Fibroblast of upper back skin (primary cell): ENCODE measurements around the gene HIP1.
"Not testable (repeated sequence)": the region's sequence is repeated elsewhere in the genome, so short reads cannot be mapped to it uniquely, and the experiment has no call there.

Experiments
- DNase-seq: peaks from one replicate; pipeline ENCODE4 v3.0.0-alpha.2; 2013

Gene HIP1

DNA sequence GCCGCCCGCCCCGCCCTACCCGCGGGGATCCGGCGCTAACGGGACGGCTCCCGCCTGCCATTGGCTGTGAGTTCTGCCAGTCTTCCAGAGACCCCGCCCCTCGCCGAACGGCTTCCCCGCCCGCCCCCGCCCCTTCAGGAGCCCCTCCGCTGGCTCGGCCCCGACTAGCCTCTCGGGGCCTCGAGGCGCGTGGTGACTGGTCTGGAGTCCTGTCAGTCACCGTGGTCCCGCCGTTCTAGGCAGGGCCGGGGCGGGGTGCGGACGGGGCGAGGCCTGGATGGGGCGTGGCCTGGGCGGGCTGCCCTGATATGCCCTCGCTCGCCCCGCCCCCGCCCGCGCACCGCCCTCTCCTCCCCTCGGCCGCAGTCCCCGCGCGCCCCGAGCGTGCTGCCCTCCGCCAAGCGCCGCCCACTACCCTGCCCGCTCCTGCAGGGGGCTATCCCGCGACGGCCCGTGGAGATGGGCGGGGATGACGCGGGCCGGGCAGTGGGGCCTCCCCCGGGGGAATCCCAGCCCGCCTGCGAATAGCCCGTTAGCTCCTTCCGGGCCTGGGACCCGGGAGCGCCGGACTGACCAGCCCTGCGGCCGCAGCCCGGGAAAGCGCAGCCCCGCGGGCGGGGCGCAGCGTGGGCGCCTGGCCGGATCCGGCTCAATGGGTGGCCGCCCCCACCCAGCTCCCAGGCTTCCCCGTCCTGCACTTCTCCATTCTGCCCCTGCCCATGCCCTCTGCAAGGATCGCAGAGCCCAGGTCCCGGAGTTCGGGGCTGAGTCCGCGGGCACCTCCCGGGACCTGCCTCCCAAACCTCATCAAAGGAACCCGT lies 444 bp upstream of the HIP1 start:
- DNase-seq, result peak; percentile 99

DNA sequence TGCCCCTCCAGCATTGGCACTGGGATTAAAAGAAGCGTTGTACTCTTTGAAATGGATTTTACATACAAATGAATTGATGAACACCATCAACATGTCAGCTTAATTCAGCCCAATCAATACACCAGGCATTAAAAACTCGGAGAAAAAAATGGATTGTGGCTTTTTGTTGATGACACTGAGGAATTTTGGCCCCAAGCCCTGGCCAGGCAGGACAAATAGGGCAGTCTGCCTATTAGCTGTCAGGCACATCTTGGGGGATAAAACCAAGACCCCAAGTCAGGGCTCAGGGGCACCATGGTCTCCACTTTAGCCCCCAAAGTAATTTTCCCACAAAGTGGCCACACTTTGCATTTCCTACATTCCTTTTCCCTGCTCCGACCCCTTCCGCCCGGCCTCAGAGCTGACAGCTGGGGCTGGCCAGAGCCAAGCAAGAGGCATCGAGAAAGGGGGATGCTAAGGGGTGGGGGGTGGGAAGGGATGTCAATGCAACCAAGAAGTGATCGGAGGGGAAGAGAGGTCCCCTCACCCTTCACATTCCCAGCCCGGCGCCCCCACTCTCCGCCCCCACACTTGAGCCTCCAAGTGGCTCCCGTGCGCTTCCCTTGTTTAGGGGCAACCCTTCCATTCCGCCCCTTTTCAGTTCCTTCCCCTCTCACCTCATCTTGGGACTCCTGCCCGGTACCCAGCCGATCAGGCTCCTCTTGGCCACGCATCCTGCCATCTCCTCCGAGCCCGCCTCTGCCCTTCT lies 711 bp downstream of the HIP1 start:
- no peak for DNase-seq

- no peak for DNase-seq
These were observed 3.0 kb downstream of the HIP1 start for GRCh38 chr7:75735581-75736350.

DNA sequence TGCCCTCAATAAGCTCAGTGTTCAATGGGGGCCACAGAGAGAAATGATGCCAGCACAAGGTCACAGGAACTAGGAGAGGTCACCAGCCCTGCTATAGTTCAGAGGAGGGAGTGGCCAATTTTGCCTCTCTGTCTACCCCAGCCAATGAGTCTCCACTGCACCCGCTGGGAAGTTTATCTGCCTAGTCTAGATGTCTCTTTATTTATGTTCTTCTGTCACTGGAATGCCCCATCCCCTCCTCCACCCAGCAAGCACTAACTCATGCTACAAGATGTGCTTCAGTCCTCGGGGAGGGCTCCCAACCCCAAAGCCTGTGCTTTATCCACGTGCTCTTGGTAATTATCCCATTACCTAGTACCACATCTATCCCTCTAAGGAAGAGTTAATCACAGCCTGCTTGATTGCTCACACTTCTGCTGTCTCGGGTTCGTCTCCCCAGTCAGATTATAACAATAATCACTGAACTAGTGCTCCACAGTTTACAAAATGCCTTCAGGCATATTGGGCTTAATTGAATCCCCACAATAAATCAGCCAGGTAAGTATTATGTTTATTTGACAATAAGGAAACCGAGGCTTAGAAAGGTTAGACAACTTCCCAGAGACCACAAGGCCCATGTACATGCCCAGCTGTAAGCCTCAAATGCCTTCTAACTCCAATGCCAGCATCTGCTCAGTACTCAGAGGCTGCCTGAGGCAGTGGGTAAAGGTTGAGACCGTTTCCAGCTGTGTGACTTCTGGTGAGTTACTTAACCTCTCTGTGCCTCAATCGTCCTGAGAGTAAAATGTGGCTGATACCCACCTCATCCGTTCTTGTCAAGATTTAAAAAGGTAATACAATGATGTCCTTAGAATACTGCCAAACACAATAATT lies 3.9 kb downstream of the HIP1 start:
- DNase-seq, result peak; percentile 66

DNA sequence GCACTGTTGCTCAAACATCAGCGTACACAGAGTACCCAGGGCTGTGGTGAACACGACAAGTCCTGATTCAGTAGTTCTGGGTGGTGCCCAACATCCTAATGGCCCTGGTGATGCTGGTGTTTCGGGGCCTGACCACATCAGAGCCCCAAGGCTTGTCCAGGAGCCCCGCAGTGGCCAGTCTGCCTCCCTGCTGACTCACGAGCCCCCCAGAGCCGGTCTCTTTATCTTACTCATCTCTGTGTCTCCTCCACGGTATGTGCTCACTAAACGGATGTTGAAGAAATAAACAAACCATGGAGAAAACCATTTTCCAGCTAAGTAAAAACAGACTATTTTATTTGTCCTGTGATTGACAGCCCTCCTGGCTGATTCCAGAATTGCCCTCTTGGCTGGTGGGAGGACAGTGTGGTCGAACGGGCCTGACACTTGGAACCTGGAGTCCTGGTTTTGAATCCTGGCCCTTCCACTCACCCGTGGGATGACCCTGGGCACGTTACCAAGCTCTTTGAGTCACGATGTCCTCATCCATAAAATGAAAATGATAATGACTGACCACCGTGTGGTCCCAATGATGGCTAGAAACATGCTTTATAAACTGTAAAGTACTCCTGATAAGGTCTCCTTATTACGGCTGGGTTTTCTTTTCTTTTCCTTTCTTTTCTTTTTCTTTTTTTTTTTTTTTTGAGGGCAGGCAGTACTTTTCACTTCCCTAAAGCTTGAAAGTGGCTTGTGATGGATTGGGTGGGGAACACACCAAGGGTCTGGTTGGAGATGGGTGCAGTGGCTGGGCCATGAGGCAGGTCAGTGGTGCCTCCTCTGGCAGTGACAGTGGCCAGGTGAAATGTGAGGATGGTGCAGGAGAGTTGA lies 5.7 kb downstream of the HIP1 start:
- peak; percentile 88 for DNase-seq

- DNase-seq, result no peak
These were observed 6.7 kb downstream of the HIP1 start for GRCh38 chr7:75732016-75732521.

GRCh38 chr7:75729851-75730274 lies 8.9 kb downstream of the HIP1 start:
- no peak for DNase-seq

DNA sequence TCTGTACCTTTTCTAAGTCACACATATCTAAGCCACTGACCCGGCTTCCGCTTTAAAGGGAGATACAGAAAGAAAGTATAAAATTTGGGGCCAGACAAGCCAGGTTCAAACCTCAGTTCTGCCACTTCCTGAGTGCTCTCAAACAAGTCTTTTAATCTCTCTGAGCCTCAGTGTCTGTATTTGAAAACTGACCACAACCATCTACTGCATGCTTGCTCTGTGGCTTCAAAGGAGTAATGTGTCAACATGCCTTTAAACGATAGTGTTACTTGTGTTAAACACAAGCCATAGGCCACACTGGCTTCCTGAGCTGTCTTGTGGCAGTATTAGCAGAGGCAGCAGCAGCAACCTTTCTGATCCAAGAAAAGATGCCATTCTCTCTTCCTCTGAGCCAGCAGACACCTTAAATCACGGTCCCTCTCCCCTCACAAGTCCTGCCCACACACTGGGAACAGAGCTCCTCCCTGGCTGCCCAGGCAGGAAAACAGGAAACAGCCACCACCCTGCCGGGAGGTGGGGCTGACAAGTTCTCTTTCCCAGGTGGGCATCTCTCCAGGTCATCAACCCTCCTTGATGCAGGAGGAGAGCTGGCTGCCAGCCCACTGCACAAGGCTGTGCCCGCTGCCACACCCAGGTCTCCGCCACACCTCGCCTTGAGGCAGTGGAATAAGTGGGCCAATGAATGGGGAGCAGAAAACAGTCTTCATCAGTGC lies 10.7 kb downstream of the HIP1 start:
- peak; percentile 55 for DNase-seq

- DNase-seq, result not testable (repeated sequence)
These were observed 11.4 kb downstream of the HIP1 start for GRCh38 chr7:75727351-75727750.

DNA sequence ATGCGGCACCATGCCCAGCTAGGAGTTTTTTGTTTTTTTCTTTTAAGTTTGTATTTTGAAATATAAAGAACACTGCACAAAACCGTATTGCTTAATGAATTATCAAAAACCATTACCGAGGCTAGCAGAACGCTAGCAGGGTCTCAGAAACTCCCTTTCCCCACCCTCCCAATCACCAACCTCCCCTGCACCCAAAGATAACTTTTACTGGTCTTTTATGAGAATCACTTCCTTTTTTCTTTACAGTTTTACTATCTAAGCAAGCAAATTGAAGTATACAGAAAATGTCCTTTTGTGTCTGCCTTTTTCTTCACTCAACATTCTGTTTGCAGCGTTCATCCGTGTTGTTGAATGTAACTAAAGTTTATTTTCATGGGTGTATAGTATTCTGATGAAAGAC lies 13.4 kb downstream of the HIP1 start:
- DNase-seq, result no peak

DNA sequence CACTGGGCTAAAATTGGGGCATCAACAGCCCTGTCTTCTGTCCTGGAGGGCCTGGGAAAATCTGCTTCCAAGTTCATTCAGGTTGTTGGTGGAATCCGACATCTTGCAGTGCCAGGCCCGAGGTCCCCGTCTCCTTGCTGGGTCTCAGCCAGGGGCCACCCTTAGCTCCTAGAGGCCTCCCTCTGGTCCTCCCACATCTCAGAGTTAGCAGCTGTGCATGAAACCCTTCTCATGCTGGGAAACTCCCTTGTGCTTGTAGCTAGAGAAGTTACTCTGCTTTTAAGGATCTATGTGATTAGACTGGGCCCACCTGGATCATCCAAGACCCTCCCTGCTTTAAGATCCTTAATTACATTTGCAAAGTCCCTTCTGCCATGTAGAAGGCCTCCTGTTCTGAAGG lies 15.3 kb downstream of the HIP1 start:
- no peak for DNase-seq

DNA sequence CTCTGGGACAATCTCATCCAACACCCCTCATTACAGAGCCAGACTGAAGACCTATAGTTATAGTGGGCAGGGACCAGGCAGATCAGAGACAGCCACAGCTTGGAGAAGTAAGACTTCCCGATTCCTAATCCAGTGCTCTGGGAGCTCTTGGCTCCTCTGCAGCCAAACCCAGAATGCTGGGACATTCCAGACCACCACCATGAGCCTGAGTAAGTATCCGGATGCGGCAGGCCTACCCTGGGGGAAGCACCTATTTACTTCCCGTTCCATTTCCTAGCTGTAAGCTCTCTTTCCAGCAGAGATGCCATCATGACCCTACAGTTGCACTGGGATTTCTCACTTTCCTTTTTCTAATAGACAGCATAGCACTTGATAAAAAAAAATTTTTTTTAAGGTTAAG lies 16.4 kb downstream of the HIP1 start:
- no peak for DNase-seq

DNA sequence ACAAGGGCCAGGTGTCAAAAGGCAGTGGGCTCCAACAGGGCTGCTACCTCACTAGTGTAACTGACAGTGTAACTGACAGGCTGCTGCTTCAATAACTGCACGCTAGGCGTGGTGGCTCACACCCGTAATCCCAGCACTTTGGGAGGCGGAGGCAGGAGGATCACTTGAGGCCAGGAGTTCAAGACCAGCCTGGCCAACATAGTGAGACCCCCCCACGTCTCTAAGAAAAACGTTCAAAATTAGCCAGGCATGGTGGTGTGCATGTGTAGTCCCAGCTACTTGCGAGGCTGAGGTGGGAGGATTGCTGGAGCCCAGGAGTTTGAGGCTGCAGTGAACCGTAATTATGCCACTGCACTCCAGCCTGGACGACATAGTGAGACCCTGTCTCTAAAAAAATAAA lies 16.8 kb downstream of the HIP1 start:
- DNase-seq, result not testable (repeated sequence)

DNA sequence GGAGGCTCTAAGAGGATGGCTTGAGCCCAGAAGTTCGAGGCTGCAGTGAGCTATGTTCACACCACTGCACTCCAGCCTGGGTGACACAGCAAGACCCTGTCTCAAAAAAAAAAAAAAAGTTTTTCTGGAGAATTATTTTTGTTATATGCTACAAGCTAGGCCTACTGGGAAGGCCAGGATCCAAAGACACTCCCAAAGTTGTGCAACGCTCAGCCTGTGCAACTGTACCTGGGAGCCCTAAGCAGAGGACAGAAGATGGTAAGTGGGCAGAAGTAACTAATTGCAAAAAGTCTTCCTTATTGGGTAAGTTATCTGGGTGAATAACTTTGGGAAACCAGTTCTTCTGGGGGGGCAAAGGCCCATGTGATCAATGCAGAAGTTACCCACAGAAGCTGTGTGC lies 17.3 kb downstream of the HIP1 start:
- no peak for DNase-seq

GRCh38 chr7:75719626-75720025 lies 19.1 kb downstream of the HIP1 start:
- no peak for DNase-seq

DNA sequence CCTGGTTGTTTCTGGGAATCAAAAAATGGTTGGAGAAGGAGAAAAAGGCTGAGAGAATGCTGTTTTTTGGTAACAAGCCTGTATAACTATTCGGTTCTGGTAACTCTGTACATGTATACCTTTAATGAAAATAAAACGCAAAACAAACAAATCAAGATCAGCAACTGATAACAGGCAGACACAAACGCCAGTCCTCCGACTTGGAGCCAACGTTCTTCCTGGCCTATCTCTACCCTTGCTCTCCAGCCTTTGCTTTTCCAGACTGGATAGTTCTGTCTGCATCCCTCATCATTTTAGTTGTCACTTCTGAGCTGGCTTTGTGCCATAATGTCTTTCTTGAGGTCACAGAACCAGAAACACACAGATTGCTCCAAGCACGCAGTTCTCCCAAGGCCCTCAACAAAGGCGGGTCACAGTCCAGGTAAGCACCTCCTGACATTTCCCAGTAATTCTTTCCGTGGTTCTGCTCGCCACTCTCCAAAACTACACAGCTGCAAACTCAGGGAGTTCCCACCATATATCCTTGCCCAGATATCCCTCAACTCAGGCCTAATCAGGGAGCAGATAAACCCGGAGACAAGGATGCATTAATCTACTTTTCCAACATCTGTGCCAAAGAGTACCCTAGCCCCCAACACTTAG lies 20.2 kb downstream of the HIP1 start:
- DNase-seq, result no peak

DNA sequence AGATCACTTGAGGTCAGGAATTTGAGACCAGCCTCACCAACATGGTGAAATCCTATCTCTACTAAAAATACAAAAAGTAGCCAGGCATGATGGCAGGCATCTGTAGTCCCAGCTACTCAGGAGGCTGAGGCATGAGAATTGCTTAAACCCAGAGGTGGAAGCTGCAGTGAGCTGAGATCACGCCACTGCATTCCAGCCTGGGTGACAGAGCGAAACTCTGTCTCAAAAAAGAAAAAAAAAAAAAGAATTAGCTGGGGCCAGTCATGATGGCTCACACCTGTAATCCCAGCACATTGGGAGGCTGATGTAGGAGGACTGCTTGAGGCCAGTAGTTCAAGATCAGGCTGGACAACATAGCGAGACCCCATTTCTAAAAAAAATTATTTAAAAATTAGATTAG lies 21.0 kb downstream of the HIP1 start:
- not testable (repeated sequence) for DNase-seq

DNA sequence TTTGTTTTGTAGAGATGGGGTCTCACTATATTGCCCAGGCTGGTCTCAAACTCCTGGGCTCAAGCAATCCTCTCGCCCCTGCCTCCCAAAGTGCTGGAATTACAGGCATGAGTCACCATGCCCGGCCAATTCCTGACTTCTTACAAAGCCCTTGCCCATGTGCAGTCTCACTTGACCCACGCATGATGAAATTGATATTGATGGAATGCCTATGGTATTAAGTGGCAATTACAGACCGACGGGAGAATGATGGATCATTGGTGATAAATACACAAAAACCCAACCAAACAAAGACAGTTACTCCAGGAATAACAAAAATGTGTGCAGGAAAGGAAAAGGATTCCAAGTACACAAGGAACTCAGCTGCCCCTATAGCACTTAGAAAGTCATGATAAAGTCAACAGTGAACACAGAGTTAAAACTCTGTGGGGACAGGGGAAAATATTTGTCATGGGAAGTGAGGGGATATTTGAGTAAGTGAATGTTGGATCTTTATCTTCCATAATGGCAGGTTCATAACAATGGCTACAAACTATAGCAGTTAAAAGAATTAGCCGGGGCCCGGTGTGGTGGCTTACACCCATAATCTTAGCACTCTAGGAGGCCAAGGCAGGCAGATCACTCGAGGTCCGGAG lies 21.6 kb downstream of the HIP1 start:
- DNase-seq, result peak; percentile 88

GRCh38 chr7:75715864-75716263 lies 22.9 kb downstream of the HIP1 start:
- no peak for DNase-seq
